NK-92 (cell line): ENCODE measurements around the gene ZNF641.

Source experiments
- DNase-seq: peaks from one replicate; lab custom pipeline; 2025; ENCODE audit not compliant: unreplicated experiment; lab: John Stamatoyannopoulos, UW

ZNF641 gene

GRCh38 chr12:48350249-48351021, at the start of gene ZNF641:
Gene ZNF641 (minus strand): TSS chr12:48350919. CDS start chr12:48348090, 2,829 bp downstream.
- DNase-seq: no peak

GRCh38 chr12:48390026-48390425, 39.3 kb upstream of the ZNF641 start:
- no peak for DNase-seq

DNA sequence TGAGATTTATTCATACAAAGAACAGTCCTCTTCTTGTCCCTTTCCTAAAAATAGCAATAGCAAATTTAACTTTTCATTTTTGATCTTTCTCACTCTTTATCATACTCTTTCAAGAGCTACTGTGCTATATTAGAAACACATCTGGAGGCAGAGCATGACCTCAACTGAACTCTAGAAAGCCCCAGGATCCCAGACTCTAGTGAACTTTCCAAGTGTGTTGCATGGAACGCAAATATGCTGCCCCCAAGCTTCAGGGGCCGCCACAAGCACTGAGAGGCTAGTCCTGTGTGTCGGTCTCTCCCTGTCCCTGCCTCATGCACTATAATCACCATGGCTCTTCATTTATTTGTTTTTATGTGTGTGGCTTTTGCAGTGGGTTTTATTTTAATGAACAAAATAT, 38.7 kb upstream of the ZNF641 start:
- no peak for DNase-seq

DNA sequence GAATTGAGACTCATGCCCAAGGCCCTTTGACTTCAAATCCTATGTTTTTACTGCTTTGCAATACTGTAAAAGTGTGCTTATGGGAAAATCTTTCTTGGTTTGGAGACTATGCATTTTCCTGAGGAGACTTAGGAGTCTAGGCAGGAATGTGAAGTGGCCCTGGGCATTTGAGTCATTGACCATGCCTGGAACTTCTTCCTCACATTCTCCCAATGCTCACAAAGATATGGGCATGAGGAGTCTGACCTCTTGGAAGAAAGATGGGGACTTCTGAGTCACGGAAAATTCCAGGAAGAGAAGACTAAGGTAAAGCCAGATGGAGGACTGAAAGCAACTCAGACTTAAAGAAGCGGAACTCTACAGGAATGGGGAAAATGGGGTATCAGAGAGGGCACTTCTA, 38.2 kb upstream of the ZNF641 start:
- no peak for DNase-seq

- DNase-seq: no peak
Observed at GRCh38 chr12:48388460-48388859, 37.7 kb upstream of the ZNF641 start.

GRCh38 chr12:48380596-48380995, 29.9 kb upstream of the ZNF641 start:
- no peak for DNase-seq

DNA sequence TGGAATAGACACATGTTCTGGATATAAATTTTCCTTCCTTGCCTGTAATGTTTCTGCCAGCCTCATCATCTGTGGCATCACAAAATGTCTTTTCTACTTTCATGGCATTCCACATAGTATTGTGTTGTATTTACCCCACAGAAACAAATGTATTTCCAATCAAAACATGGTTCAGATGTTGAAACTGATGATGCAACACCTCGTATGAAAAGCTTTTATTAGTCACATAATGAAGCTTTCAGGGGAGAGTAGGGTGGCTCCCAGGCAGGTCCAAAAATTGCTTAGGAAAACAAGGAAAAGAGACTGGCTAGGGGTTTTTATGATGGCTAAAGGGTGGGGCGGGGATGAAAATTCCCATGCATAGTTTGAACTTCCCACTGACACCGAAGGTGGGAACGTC, 29.1 kb upstream of the ZNF641 start:
- no peak for DNase-seq

DNA sequence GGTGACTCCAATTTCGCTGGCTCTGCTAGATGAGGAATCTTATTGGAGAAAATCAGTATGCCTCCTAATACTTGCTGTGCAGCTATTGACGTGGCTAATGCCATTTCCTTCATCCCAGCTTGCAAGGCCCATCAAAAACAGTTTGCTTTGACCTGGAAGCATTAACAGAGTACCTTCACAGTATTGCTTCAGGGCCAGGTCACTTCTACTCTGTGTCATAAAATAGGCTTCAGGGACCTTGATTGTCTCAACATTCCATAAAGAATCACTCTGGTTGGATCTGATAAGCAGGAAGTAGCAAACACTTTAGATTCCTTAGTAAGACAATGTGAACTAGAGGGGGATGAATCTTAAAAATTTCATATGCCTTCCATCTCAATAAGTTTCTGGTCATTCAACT, 26.9 kb upstream of the ZNF641 start:
- DNase-seq: no peak

- no peak for DNase-seq
Observed at GRCh38 chr12:48374164-48374563, 23.4 kb upstream of the ZNF641 start.

GRCh38 chr12:48366131-48366530, 15.4 kb upstream of the ZNF641 start:
- DNase-seq: no peak

GRCh38 chr12:48361664-48362339, 11.1 kb upstream of the ZNF641 start:
- DNase-seq: no peak

- DNase-seq: no peak
Observed at GRCh38 chr12:48358937-48359513, 8.3 kb upstream of the ZNF641 start.

DNA sequence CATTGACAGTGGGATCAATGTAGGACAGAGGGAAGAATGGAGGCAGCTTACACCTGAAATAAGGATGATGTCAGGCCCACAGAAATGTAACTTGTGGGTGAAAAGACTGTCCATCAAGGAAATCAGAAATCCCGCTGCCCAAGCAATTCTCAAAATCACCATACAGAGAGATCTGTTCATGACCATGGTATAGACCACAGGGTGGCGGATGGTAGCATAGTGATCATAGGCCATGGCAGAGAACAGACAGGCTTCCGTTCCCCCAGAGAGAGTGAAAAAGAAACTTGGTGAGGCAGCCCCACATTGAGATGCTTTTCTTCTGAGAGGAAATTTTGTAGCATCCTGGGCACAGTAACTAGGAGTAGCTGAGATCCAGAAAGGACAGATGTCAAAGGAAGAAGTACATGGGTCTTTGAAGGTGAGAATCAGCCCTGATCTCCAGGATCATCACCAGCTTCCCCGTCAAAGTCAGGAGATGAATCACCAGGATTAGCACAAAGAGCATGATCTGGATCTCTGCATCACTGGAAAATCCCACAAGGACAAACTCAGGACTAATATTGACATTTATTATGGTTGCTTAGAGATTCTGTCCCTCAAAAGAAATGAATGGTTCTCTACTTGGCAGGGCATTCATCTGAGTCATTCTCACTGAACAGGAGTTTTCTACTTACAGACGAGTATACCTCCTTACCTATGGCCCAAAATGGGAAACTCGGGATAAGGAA, 5.5 kb upstream of the ZNF641 start:
- no peak for DNase-seq

DNA sequence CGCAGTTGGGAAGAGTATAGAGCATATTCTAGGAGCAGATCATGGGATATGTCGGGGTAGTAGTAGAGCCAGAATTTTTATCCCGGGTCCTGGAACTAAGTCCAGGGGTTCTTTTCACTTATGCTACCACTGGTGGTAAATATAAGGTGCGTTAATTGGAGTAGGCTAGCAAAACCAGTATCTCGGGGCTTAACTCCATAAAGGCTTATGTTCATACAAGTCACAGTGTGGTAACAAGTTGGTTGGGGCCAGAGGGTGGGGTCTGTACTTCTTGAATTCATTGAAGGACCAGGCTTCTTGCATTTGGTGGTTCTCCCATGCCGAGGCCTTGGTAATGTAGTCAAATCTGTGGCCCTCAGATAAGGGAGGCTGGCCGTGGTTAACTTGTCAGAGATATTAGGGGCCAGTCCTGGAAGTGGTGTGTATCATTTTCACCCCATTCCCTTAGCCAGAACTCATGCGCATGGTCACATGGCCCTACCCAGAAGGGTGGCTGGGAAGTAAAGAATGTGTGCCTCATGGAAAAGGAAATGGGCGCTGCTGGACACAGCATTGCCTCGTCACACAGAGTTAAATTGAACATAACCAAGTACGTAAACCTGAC, 1.5 kb upstream of the ZNF641 start:
- DNase-seq: no peak

DNA sequence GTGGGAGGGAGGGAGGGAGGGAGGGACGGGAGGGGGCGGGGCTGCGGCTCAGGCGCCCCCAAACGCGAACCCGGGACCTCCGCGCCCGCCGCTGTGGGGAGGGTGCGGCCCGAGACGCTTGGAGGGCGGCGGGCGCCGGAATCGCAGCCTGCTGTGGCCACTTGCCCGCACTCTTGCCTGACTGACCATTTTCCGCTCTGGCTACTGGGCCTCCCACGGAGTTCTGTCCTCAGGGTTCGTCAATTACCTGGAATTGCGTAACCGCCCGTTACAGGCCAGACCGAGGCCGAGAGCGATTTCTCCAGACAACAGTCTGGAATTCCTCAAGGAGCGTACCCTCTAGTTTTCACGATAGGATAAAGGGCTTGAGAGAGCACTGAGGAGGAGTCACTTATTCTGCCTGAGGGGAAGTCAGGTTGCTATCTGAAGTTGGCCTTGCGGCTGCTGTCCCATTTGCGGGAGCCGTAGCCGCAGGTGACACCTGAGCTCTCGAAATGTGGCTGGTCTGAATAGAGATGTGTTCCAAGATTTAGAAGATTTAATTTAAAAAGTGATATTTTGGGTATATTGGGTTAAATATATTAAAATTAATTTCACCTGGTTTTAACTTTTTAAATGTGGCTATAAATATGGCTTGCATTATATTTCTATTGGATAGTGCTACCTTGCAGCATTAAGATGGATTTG, 446 bp upstream of the ZNF641 start:
- DNase-seq: no peak

- DNase-seq: no peak
Observed at GRCh38 chr12:48349471-48349870, 1.2 kb downstream of the ZNF641 start.

- no peak for DNase-seq
Observed at GRCh38 chr12:48342980-48343379, 7.7 kb downstream of the ZNF641 start.

- DNase-seq: no peak
Observed at GRCh38 chr12:48340943-48341342, 9.8 kb downstream of the ZNF641 start.

DNA sequence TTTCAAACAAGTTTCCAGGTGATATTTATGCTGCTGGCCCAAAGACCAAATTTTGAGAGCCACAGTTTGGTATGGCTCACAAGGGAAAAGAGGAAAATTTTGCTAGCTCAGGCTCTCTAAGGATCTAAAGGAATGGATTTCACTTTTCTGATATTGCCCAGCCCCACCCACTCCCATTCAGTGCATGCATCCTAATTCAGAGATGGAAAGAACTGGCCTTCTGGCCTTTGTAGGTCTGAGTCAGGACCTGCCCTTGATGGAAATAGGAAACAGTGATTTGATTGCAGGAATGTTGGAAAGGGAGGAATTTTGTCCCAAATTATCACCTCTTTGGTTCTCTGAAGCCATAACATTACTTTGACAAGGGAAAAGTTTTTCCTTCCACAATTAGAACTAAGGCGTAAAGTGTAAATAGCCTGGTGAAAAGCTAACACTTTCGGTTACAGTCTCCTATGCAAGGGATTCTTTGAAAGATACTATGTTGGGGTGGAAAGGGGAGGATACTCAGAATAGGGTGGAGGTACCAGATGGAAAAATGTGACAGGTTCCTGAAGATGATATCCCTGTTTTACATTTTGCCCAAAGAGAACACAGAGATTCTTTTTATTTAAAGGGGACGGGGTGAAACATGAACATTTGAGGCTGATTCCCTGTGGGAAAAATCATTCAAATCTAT, 11.1 kb downstream of the ZNF641 start:
- DNase-seq: no peak

GRCh38 chr12:48336564-48336963, 14.2 kb downstream of the ZNF641 start:
- no peak for DNase-seq
